ENCODE data around the gene APOL1.
"Not testable (repeated sequence)": the region's sequence is repeated elsewhere in the genome, so short reads cannot be mapped to it uniquely, and the experiment has no call there.

APOL1 gene

GRCh38 chr22:36253523-36254490, 874 bp downstream of the APOL1 start:
- no peak for DNase-seq (ENCODE audit: low spot score)
- in situ Hi-C loops (cut with MboI; ENCODE audit: low pct_unique_long_range_greater_than_20kb, low sequenced_read_pairs, unreplicated experiment): no loop called here
- TF ChIP-seq, protein P1, sequence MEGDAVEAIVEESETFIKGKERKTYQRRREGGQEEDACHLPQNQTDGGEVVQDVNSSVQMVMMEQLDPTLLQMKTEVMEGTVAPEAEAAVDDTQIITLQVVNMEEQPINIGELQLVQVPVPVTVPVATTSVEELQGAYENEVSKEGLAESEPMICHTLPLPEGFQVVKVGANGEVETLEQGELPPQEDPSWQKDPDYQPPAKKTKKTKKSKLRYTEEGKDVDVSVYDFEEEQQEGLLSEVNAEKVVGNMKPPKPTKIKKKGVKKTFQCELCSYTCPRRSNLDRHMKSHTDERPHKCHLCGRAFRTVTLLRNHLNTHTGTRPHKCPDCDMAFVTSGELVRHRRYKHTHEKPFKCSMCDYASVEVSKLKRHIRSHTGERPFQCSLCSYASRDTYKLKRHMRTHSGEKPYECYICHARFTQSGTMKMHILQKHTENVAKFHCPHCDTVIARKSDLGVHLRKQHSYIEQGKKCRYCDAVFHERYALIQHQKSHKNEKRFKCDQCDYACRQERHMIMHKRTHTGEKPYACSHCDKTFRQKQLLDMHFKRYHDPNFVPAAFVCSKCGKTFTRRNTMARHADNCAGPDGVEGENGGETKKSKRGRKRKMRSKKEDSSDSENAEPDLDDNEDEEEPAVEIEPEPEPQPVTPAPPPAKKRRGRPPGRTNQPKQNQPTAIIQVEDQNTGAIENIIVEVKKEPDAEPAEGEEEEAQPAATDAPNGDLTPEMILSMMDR (IDR thresholded peaks at IDR 0.05; ENCODE audit: extremely low read depth, insufficient read depth, missing control alignments): no peak

- in situ Hi-C loops (cut with MboI; ENCODE audit: low pct_unique_long_range_greater_than_20kb, low sequenced_read_pairs, unreplicated experiment); DNase-seq (ENCODE audit: low spot score): not testable (repeated sequence)
These were observed 2.6 kb downstream of the APOL1 start for GRCh38 chr22:36255572-36255971.

GRCh38 chr22:36256478-36256877, 3.5 kb downstream of the APOL1 start:
- in situ Hi-C loops (cut with MboI; ENCODE audit: low pct_unique_long_range_greater_than_20kb, low sequenced_read_pairs, unreplicated experiment): no loop called here
- no peak for DNase-seq (ENCODE audit: low spot score)
- TF ChIP-seq, protein P1 (IDR thresholded peaks at IDR 0.05; ENCODE audit: extremely low read depth, insufficient read depth, missing control alignments): no peak

DNA sequence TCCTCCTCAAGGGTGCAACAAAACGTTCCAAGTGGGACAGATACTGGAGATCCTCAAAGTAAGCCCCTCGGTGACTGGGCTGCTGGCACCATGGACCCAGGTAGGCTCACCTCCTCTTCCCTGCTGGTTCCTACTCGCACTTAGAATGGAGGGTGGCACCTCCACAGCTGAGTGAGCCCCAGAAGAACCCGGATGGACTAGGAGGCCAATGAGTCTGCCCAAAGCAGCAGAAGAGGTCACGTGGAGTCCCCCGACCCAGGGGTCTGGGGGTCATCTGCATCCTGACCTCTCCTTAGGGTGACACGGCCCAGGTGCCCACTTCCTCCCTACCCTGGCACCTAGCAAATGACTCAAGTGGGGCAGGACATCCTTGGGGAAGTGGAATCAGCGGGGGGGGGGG, 4.4 kb downstream of the APOL1 start:
- TF ChIP-seq, protein P1 (IDR thresholded peaks at IDR 0.05; ENCODE audit: extremely low read depth, insufficient read depth, missing control alignments): no peak
- DNase-seq (ENCODE audit: low spot score): no peak
- in situ Hi-C loops (cut with MboI; ENCODE audit: low pct_unique_long_range_greater_than_20kb, low sequenced_read_pairs, unreplicated experiment): no loop called here

- in situ Hi-C loops (cut with MboI; ENCODE audit: low pct_unique_long_range_greater_than_20kb, low sequenced_read_pairs, unreplicated experiment): no loop called here
- TF ChIP-seq, protein P1 (IDR thresholded peaks at IDR 0.05; ENCODE audit: extremely low read depth, insufficient read depth, missing control alignments): no peak
- no peak for DNase-seq (ENCODE audit: low spot score)
These were observed 5.2 kb downstream of the APOL1 start for GRCh38 chr22:36257948-36258670.

DNA sequence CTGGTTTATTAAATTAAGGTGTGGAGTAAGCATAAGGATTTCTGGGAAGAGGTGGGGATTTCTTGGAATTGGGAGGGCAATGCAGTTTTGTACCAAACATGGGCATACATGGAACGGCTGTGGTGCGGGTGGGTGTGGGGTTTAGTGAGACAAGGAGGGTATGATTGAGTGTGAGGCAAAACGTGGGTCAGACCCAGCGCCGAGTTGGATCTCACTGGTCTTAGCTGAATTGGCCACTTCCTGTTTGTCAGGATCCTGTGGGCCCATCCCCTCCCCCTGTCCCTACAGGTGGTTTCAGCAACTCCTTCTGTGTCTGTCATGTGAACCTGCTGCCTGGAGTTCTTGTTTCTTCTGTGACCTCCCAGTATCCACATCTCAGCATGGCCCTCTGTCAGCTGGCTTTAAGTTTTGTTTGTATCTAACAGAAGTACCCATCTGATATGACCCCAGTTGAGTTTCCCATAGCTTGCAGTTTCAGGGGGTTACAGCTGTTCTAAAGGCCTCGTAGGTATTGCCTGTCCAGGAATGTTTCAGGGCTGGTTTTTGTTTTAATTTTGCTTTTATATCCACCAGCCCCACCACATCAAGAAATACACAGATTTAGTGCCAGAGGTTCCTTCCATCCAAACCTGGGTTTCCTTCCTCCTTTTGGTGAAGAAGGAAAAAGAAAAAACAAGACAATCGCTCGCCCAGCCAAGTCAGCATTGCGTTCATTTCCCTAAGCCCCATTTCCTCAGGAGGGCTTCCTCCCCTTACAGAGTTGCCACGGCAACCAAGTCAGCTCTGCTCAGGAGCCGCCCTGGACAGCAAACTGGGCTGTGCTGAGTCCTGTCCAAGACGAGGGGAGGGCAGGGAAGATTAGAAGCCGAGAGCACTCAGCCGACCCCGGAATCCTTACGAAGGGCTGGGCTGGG, 6.0 kb downstream of the APOL1 start:
- in situ Hi-C loops (cut with MboI; ENCODE audit: low pct_unique_long_range_greater_than_20kb, low sequenced_read_pairs, unreplicated experiment): no loop called here
- TF ChIP-seq, protein P1 (IDR thresholded peaks at IDR 0.05; ENCODE audit: extremely low read depth, insufficient read depth, missing control alignments): no peak
- DNase-seq (ENCODE audit: low spot score): peak; percentile 45
